Endothelial cell of umbilical vein (primary cell): ENCODE data around the gene OSBPL9. TPM values are rescaled to one million over a fixed set of nuclear protein-coding genes. Genes with fewer than 3 reads are reported as not detected.

Experiments used
- BruUV-seq: library from RNA; stranded (reverse); fragments of 400-500 nt; replicated peaks from 2 replicates; lab custom pipeline; 2021; lab: Mats Ljungman, UMichigan
- CTCF ChIA-PET: fragments of 300-600, 350-600 bp; sonication (Branson Sonifier 250); formaldehyde crosslinking; loops from one replicate; lab custom pipeline; 2021; ENCODE audit warnings: antibody characterized with exemption, inconsistent platforms; lab: Charles Lee
- POLR2A ChIA-PET: fragments of 300-600, 350-600 bp; sonication (Branson Sonifier 250); formaldehyde crosslinking; loops from one replicate; lab custom pipeline; 2021; ENCODE audit warnings: antibody characterized with exemption, inconsistent platforms; lab: Charles Lee
- DNase-seq: peaks from one replicate; pipeline ENCODE4 v3.0.0-alpha.2; 2011; ENCODE audit warnings: low read depth, low spot score
- FAIRE-seq: peaks from 2 replicates; lab custom pipeline; 2011; peaks lifted over from hg19 to GRCh38; lab: Jason Lieb, UNC
- H2AFZ ChIP-seq: 2 replicates; pipeline ENCODE4 v1.6.0; 2012; ENCODE audit warnings: low read depth, low read length, control low read depth, inconsistent platforms
- H3K27ac ChIP-seq: 2 replicates; pipeline ENCODE4 v1.5.1; 2011; ENCODE audit warnings: low read depth, mild to moderate bottlenecking, control low read depth, low read length, moderate library complexity; ENCODE audit not compliant: insufficient read depth
- H3K27me3 ChIP-seq, 2 experiments: 2 replicates each; pipeline versions ENCODE4 v1.6.0 to v1.6.1; 2011; ENCODE audit warnings: low read length in 2 of 2, mixed read lengths in 1 of 2; ENCODE audit not compliant: control insufficient read depth in 2 of 2, insufficient read depth in 2 of 2
- H3K36me3 ChIP-seq, 2 experiments: 2 replicates in 1 of 2; 3 replicates in 1 of 2; pipeline ENCODE4 v1.5.1; 2011; ENCODE audit warnings: low read length in 2 of 2, mild to moderate bottlenecking in 1 of 2, moderate library complexity in 1 of 2; ENCODE audit not compliant: control insufficient read depth in 2 of 2, insufficient read depth in 2 of 2; ENCODE audit errors: extremely low read depth in 1 of 2
- H3K4me1 ChIP-seq: 3 replicates; pipeline ENCODE4 v1.5.1; 2011; ENCODE audit warnings: mild to moderate bottlenecking, low read length; ENCODE audit not compliant: control insufficient read depth, insufficient read depth; ENCODE audit errors: extremely low read depth
- H3K4me2 ChIP-seq: 2 replicates; pipeline ENCODE4 v1.6.1; 2011; ENCODE audit warnings: low read length, control low read depth, mixed read lengths; ENCODE audit not compliant: insufficient read depth
- H3K4me3 ChIP-seq, 3 experiments: fragments of 200-600 bp in 1 of 3; sonication (generic), shearing (Covaris generic) in 1 of 3; replicated peaks in 1 of 3; 2 replicates each; pipeline ENCODE4 v1.5.1; 2011 to 2016; ENCODE audit warnings: control low read depth in 3 of 3, low read length in 3 of 3, mild to moderate bottlenecking in 2 of 3, inconsistent platforms in 1 of 3, low read depth in 1 of 3, moderate library complexity in 1 of 3; ENCODE audit not compliant: insufficient read depth in 1 of 3
- H3K79me2 ChIP-seq: 2 replicates; pipeline ENCODE4 v1.6.0; 2012; ENCODE audit warnings: low read length, inconsistent platforms; ENCODE audit not compliant: control insufficient read depth, insufficient read depth
- H3K9ac ChIP-seq: replicated peaks from 2 replicates; pipeline ENCODE3; 2011; ENCODE audit warnings: low read length, control low read depth; ENCODE audit not compliant: insufficient read depth; ENCODE audit errors: extremely low read depth
- H3K9me1 ChIP-seq: replicated peaks from 3 replicates; pipeline ENCODE4 v1.6.0; 2011; ENCODE audit warnings: mild to moderate bottlenecking, low read length; ENCODE audit not compliant: control insufficient read depth, insufficient read depth; ENCODE audit errors: extremely low read depth
- H3K9me3 ChIP-seq: replicated peaks from 2 replicates; pipeline ENCODE4 v1.5.1; 2012; ENCODE audit warnings: low read length, inconsistent platforms; ENCODE audit not compliant: control insufficient read depth, insufficient read depth
- H4K20me1 ChIP-seq: replicated peaks from 2 replicates; pipeline ENCODE3; 2011; ENCODE audit warnings: mild to moderate bottlenecking, low read length; ENCODE audit not compliant: control insufficient read depth, insufficient read depth; ENCODE audit errors: extremely low read depth
- EZH2 ChIP-seq: IDR thresholded peaks from 2 replicates; pipeline ENCODE4 v1.6.1; 2012; ENCODE audit warnings: borderline replicate concordance, low read depth, mild to moderate bottlenecking, moderate library complexity, low read length, inconsistent platforms; ENCODE audit not compliant: severe bottlenecking
- FOS ChIP-seq: IDR thresholded peaks from 2 replicates; pipeline ENCODE4 v1.6.1; 2011; ENCODE audit warnings: mild to moderate bottlenecking, low read length, moderate library complexity, borderline replicate concordance; ENCODE audit not compliant: insufficient read depth
- GATA2 ChIP-seq: IDR thresholded peaks from 2 replicates; pipeline ENCODE4 v1.7.0; 2011; ENCODE audit warnings: low read depth, mild to moderate bottlenecking, moderate library complexity, mixed read lengths, low read length; ENCODE audit not compliant: insufficient read length, insufficient read depth
- JUN ChIP-seq: IDR thresholded peaks from 2 replicates; pipeline ENCODE4 v1.6.1; 2011; ENCODE audit warnings: borderline replicate concordance, low read depth; ENCODE audit not compliant: insufficient read length, insufficient read depth
- MYC ChIP-seq: IDR thresholded peaks from one replicate; pipeline ENCODE4 v1.6.1; 2011; ENCODE audit warnings: mild to moderate bottlenecking, low read depth, low read length
- POLR2A ChIP-seq: IDR thresholded peaks from 2 replicates; pipeline ENCODE4 v1.6.1; 2012; ENCODE audit warnings: low read depth, mild to moderate bottlenecking, control low read depth, low read length
- POLR2AphosphoS5 ChIP-seq: IDR thresholded peaks from 2 replicates; pipeline ENCODE4 v1.6.1; 2012; ENCODE audit warnings: low read depth, mild to moderate bottlenecking, control low read depth, low read length, moderate library complexity; ENCODE audit not compliant: insufficient read depth
- dilution Hi-C: fragments of 300-500 bp; cut with MboI; formaldehyde crosslinking; loops from one replicate; pipeline ENCODE4 v1.15.0; 2019; ENCODE audit warnings: low sequenced_read_pairs; ENCODE audit not compliant: extremely low pct_ligation_motif_present
- intact Hi-C: fragments of 100-400 bp; cut with micrococcal nuclease; formaldehyde crosslinking; loops from one replicate; pipeline ENCODE4 v1.10.0; 2022
- polyA plus RNA-seq, 4 experiments: library from polyadenylated mRNA; depleted of rRNA in 3 of 4; stranded (reverse) in 3 of 4; unstranded in 1 of 4; fragments of >200 nt; gene quantifications; 2 replicates each; pipeline versions ENCODE4 v1.2.1 to v1.2.3, GENCODE V29; 2011 to 2012; ENCODE audit warnings: missing spikeins in 1 of 4
- total RNA-seq: library from RNA; stranded (reverse); gene quantifications from 2 replicates; pipeline ENCODE4 v1.2.3, GENCODE V29; 2021
- TF ChIP-seq, protein P1 (sequence below), 2 donors: IDR thresholded peaks; 1 replicate in 1 of 2; 2 replicates in 1 of 2; pipeline ENCODE4 v1.5.1; 2011; ENCODE audit warnings: low read length in 2 of 2, mild to moderate bottlenecking in 2 of 2, moderate library complexity in 2 of 2, control low read depth in 1 of 2, inconsistent platforms in 1 of 2, low read depth in 1 of 2; ENCODE audit not compliant: insufficient read depth in 1 of 2; ENCODE audit errors: extremely low read depth in 1 of 2
- TF ChIP-seq, protein P2 (sequence below): IDR thresholded peaks from 2 replicates; pipeline ENCODE4 v1.6.1; 2011; ENCODE audit not compliant: insufficient read depth, insufficient read length

The OSBPL9 gene
- total and polyA plus RNA-seq, 2 donors (not counting 3 experiments of a cell fraction or from before 2014, with no cell fraction given), result 46.2 to 80.3 TPM

DNA sequence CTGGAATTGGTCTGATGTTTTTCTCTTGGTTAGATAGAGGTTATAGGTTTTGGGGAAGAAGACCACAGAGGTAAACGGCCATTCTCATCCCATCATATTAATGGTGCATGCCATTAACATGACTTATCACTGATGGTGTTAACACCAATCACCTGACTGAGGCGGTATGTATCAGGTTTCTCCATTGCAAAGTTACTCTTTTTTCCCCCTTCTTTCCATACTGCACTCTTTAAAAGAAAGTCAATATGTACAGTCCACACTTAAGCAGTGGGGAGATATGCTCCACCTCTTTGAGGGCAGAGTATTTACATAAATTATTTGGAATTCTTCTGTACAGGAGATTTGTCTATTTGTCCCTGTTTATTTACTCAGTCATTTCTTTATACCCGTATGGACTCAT is 35.7 kb upstream of the OSBPL9 start:
- dilution Hi-C loops (no loop called here), intact Hi-C loops (no loop called here)
- no peaks in the 10 kb centered on the region for H3K4me1 ChIP-seq
- no peak overlapping the region for H2AFZ ChIP-seq
- no peaks in the 10 kb centered on the region for H3K79me2 ChIP-seq
- CTCF ChIA-PET, result no interaction called here
- no peaks in the 10 kb centered on the region for H3K9me1 ChIP-seq
- no peaks in the 10 kb centered on the region for H4K20me1 ChIP-seq
- no peaks in the 10 kb centered on the region for H3K27me3 ChIP-seq
- no peak for FAIRE-seq
- H3K9ac ChIP-seq, result no peak overlapping the region
- no peaks in the 10 kb centered on the region for H3K9me3 ChIP-seq
- no peak overlapping the region for H3K4me3 ChIP-seq
- H3K36me3 ChIP-seq, result no peaks in the 10 kb centered on the region
- TF ChIP-seq EZH2, result no peak
- TF ChIP-seq, protein P1, sequence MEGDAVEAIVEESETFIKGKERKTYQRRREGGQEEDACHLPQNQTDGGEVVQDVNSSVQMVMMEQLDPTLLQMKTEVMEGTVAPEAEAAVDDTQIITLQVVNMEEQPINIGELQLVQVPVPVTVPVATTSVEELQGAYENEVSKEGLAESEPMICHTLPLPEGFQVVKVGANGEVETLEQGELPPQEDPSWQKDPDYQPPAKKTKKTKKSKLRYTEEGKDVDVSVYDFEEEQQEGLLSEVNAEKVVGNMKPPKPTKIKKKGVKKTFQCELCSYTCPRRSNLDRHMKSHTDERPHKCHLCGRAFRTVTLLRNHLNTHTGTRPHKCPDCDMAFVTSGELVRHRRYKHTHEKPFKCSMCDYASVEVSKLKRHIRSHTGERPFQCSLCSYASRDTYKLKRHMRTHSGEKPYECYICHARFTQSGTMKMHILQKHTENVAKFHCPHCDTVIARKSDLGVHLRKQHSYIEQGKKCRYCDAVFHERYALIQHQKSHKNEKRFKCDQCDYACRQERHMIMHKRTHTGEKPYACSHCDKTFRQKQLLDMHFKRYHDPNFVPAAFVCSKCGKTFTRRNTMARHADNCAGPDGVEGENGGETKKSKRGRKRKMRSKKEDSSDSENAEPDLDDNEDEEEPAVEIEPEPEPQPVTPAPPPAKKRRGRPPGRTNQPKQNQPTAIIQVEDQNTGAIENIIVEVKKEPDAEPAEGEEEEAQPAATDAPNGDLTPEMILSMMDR (IDR thresholded peaks at IDR 0.05; ENCODE audit: extremely low read depth in 1 of 2, insufficient read depth in 1 of 2, low read depth in 1 of 2, low read length in 2 of 2), result no peak
- TF ChIP-seq JUN, result no peak
- no peak for TF ChIP-seq POLR2AphosphoS5
- TF ChIP-seq MYC, result no peak
- no peak for TF ChIP-seq GATA2
- TF ChIP-seq FOS, result no peak
- TF ChIP-seq POLR2A, result no peak
- TF ChIP-seq, protein P2, sequence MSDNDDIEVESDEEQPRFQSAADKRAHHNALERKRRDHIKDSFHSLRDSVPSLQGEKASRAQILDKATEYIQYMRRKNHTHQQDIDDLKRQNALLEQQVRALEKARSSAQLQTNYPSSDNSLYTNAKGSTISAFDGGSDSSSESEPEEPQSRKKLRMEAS, result no peak
- no peak for DNase-seq
- POLR2A ChIA-PET, result no interaction called here
- H3K27ac ChIP-seq, result no peak overlapping the region
- BruUV-seq, result no TSS peak
- H3K4me2 ChIP-seq, result no peak overlapping the region
